Tibial artery (tissue), 4 donors: ENCODE results near the gene ZNF775.

ENCODE experiments used
- DNase-seq, 2 donors: peaks; one replicate each; pipeline ENCODE4 v3.0.0-alpha.2; 2019
- H3K27ac ChIP-seq, 2 donors: fragments of 200-600 bp; sonication (generic) in 1 of 2; 1 replicate in 1 of 2; 2 replicates in 1 of 2; pipeline ENCODE4 v1.5.1; 2018 to 2019; ENCODE audit warnings: mild to moderate bottlenecking in 1 of 2
- H3K27me3 ChIP-seq, 2 donors: fragments of 200-600 bp; sonication (generic) in 1 of 2; one replicate each; pipeline versions ENCODE4 v1.5.1 to v1.6.0; 2016 to 2019
- H3K36me3 ChIP-seq, 3 donors: fragments of 200-600 bp; sonication (generic) in 2 of 3; one replicate each; pipeline ENCODE4 v1.5.1; 2016 to 2019; ENCODE audit warnings: mild to moderate bottlenecking in 2 of 3
- H3K4me1 ChIP-seq, 4 donors: fragments of 200-600 bp; sonication (generic) in 2 of 4; 1 replicate in 3 of 4; 2 replicates in 1 of 4; pipeline ENCODE4 v1.5.1; 2016 to 2019
- H3K4me3 ChIP-seq, 2 donors: fragments of 200-600 bp; sonication (generic) in 1 of 2; 1 replicate in 1 of 2; 2 replicates in 1 of 2; pipeline ENCODE4 v1.5.1; 2018 to 2019; ENCODE audit warnings: mild to moderate bottlenecking in 2 of 2
- H3K9me3 ChIP-seq, 3 donors: fragments of 200-600 bp; sonication (generic) in 1 of 3; one replicate each; pipeline ENCODE4 v1.5.1; 2016 to 2019
- intact Hi-C: fragments of 100-400 bp; cut with DNase I; formaldehyde crosslinking; loops from one replicate; pipeline ENCODE4 v1.15.0; 2023; ENCODE audit warnings: low total_unique reads
- TF ChIP-seq, protein P1 (sequence below), 2 experiments: fragments of 200-600 bp in 1 of 2; fragments of 450-650 bp in 1 of 2; IDR thresholded peaks; one replicate each; pipeline ENCODE4 v1.5.1; 2017 to 2019; ENCODE audit warnings: antibody characterized with exemption in 2 of 2, mild to moderate bottlenecking in 1 of 2, moderate library complexity in 1 of 2

ZNF775 gene

GRCh38 chr7:150406567-150407421 is 27.7 kb downstream of the ZNF775 start:
- Histone ChIP-seq H3K27ac (peak overlapping the region; percentile 97 to 98), H3K4me1 (peaks cover 0 to 29% (median 23%) of the 10 kb centered on the region in 4 donors), H3K27me3 (no peaks in the 10 kb centered on the region), H3K9me3 (no peaks in the 10 kb centered on the region), H3K36me3 (peaks cover 0 to 39% (median 10%) of the 10 kb centered on the region in 3 donors), H3K4me3 (peak overlapping the region in 1 of 2 donors; percentile 93)
- DNase-seq, result no peak
- intact Hi-C loops, result loop anchor here (10.0 kb wide), 1 partner anchor 632 kb away; the partner anchor contains the start of gene ZNF467
- TF ChIP-seq, protein P1, sequence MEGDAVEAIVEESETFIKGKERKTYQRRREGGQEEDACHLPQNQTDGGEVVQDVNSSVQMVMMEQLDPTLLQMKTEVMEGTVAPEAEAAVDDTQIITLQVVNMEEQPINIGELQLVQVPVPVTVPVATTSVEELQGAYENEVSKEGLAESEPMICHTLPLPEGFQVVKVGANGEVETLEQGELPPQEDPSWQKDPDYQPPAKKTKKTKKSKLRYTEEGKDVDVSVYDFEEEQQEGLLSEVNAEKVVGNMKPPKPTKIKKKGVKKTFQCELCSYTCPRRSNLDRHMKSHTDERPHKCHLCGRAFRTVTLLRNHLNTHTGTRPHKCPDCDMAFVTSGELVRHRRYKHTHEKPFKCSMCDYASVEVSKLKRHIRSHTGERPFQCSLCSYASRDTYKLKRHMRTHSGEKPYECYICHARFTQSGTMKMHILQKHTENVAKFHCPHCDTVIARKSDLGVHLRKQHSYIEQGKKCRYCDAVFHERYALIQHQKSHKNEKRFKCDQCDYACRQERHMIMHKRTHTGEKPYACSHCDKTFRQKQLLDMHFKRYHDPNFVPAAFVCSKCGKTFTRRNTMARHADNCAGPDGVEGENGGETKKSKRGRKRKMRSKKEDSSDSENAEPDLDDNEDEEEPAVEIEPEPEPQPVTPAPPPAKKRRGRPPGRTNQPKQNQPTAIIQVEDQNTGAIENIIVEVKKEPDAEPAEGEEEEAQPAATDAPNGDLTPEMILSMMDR (IDR thresholded peaks at IDR 0.05), result no peak

DNA sequence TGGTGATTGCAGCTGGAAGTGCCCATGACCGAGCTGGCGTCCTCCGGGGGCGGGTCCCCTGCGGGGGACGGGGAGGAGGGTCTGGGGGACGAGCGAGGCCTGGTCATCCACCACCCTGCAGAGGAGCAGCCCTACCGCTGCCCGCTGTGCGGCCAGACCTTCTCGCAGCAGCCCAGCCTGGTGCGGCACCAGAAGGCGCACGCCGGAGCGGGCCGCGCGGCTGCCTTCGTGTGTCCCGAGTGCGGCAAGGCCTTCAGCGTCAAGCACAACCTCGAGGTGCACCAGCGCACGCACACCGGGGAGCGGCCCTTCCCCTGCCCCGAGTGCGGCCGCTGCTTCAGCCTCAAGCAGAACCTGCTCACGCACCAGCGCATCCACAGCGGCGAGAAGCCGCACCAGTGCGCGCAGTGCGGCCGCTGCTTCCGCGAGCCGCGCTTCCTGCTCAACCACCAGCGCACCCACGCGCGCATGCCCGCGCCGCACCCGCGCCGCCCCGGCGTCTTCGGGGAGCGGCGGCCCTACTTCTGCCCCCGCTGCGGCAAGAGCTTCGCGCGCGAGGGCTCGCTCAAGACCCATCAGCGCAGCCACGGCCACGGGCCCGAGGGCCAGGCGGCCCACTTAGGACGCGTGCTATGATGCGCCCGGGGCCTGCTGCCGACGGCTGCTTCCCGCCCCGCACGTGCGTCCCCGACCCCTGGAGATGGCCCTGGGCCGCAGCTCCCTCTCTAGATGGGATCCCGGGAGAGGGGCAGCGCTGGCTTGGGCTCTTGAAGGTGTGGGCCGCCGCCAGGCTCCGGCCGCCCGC is 28.7 kb downstream of the ZNF775 start:
- peak overlapping the region in 1 of 2 donors; percentile 97 for H3K27ac ChIP-seq
- no peak for DNase-seq
- H3K36me3 ChIP-seq, result peaks cover 0 to 49% (median 10%) of the 10 kb centered on the region in 3 donors
- H3K27me3 ChIP-seq, result no peaks in the 10 kb centered on the region
- no peak overlapping the region for H3K4me3 ChIP-seq
- H3K9me3 ChIP-seq, result no peaks in the 10 kb centered on the region
- intact Hi-C loops, result loop anchor here (10.0 kb wide), 1 partner anchor 633 kb away; the partner anchor contains the start of gene ZNF467
- TF ChIP-seq, protein P1 (IDR thresholded peaks at IDR 0.05), result no peak
- H3K4me1 ChIP-seq, result peaks cover 0 to 29% (median 23%) of the 10 kb centered on the region in 4 donors

DNA sequence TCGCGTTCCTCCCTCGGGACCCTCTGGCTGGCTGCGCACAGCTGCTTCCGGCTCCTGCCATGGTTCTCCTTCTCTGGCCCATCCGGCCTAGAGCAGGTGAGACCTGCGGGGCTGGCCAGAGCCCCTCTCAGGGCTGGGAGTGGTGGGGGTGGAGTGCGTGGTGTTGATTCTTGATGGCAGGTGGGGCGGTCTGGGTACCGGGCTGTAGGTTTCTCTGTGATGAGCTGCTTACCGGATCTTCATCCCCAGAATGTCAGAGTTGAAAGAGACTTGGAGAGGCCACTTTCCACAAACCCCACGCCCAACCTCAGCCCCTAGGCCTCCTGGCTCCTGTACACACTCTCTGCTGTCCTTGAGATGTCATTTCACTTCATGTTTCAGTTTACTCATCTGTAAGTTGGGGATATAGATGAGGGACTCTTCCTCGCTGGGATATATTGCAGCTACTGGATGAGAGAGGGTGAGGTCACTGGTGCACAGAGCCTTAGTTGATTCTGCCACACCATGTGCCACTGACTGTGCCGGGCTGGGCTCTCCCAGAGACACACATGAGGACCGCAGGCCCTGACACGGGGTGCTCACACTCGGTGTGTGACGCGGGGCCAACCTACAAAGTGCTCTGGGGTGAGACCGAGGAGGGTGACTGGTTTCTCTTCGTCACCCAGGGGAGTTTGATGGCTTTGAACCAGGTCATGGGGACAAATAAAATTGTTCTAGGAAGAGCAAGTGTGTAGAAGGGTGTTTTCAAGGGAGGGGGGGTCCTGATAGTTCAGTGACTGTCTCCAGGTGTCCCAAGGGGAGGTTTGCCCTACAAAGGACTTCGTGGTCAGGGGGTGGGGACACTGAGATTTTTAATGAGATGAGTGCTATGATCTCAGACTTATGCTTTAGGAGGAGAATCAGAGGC is 29.5 kb downstream of the ZNF775 start:
- peaks cover 0 to 50% (median 10%) of the 10 kb centered on the region in 3 donors for H3K36me3 ChIP-seq
- DNase-seq, result no peak
- H3K4me1 ChIP-seq, result peaks cover 0 to 26% (median 20%) of the 10 kb centered on the region in 4 donors
- TF ChIP-seq, protein P1 (IDR thresholded peaks at IDR 0.05), result no peak
- no peak overlapping the region for H3K27ac ChIP-seq
- H3K27me3 ChIP-seq, result no peaks in the 10 kb centered on the region
- H3K9me3 ChIP-seq, result no peaks in the 10 kb centered on the region
- no peak overlapping the region for H3K4me3 ChIP-seq
- intact Hi-C loops, result loop anchor here (10.0 kb wide), 1 partner anchor 634 kb away; the partner anchor contains the start of gene ZNF467

DNA sequence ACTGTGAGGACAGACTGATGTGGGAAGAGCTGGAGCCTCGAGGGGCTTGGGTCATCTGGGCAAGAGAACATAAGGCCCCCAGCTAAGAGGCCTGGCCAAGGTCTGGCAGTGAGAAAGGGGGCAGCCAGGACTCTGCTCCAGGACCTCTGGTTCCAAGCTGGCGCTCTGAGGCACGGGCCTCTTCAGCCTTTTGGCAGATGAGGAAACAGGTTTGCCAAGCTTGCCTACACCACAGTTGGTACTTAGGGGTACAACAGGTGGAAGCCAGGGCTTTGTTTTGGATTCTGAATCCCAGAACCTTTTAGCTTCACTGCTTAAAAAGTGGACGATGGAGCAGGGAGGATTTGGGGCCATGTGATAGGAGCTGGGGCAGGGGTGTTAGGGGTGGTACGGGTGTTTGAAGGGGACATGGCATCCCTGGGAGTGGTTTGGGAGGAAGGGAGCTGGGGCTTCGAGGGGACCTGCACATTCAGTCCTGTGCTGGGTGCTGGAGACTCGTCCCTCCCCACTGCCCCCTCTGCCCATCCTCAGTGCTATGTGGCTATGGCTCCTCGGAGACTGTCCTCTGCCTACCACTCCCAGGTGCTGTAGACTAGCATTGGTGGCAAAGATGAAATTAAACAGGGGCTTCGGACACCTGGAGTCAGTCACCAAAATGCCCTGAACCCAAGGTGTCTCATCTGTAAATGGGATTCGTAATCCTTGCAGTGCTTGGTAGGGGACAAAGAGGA is 30.3 kb downstream of the ZNF775 start:
- Histone ChIP-seq H3K4me3 (no peak overlapping the region), H3K36me3 (peaks cover 0 to 50% (median 10%) of the 10 kb centered on the region in 3 donors), H3K4me1 (peaks cover 0 to 18% (median 12%) of the 10 kb centered on the region in 4 donors), H3K27me3 (no peaks in the 10 kb centered on the region), H3K27ac (no peak overlapping the region), H3K9me3 (no peaks in the 10 kb centered on the region)
- TF ChIP-seq, protein P1 (IDR thresholded peaks at IDR 0.05), result no peak
- intact Hi-C loops, result loop anchor here (10.0 kb wide), 1 partner anchor 635 kb away; the partner anchor contains the start of gene ZNF467
- DNase-seq, result no peak
